22Rv1 (cell line): ENCODE measurements around the gene LGALS7.
A peak's percentile ranks its signal among the peaks of the same experiment; 100 is the strongest.
"Not testable (repeated sequence)": the region's sequence is repeated elsewhere in the genome, so short reads cannot be mapped to it uniquely, and the experiment has no call there.

Experiments used
- H3K27ac ChIP-seq: fragments of 450-650 bp; 2 replicates; pipeline ENCODE4 v1.5.1; 2017
- CTCF ChIP-seq: fragments of 450-650 bp; IDR thresholded peaks from 2 replicates; pipeline ENCODE4 v1.5.1; 2017; ENCODE audit warnings: mild to moderate bottlenecking
- ZFX ChIP-seq: fragments of 450-650 bp; IDR thresholded peaks from 2 replicates; pipeline ENCODE4 v1.6.1; 2017; ENCODE audit warnings: antibody characterized with exemption, borderline replicate concordance

The LGALS7 gene

GRCh38 chr19:38805180-38805579, 31.9 kb upstream of the LGALS7 start:
- H3K27ac ChIP-seq, result no peak overlapping the region

GRCh38 chr19:38803543-38803942, 30.2 kb upstream of the LGALS7 start:
- no peak overlapping the region for H3K27ac ChIP-seq
- TF ChIP-seq ZFX (no peak), CTCF (no peak)

More at GRCh38 chr19:38805180-38805579, 31.9 kb upstream of the LGALS7 start:
- TF ChIP-seq CTCF (no peak), ZFX (no peak)

- TF ChIP-seq CTCF (no peak), ZFX (no peak)
- H3K27ac ChIP-seq, result no peak overlapping the region
Measured at GRCh38 chr19:38801359-38802095, 28.2 kb upstream of the LGALS7 start.

- TF ChIP-seq ZFX, result no peak
- no peak for TF ChIP-seq CTCF
- H3K27ac ChIP-seq, result peak overlapping the region; percentile 58
Measured at GRCh38 chr19:38800577-38801347, 27.4 kb upstream of the LGALS7 start.

GRCh38 chr19:38799104-38799503, 25.8 kb upstream of the LGALS7 start:
- H3K27ac ChIP-seq, result peak overlapping the region; percentile 58
- no peak for TF ChIP-seq CTCF
- no peak for TF ChIP-seq ZFX

GRCh38 chr19:38797781-38798180, 24.5 kb upstream of the LGALS7 start:
- H3K27ac ChIP-seq, result not testable (repeated sequence)

GRCh38 chr19:38796154-38796553, 22.8 kb upstream of the LGALS7 start:
- no peak overlapping the region for H3K27ac ChIP-seq
- no peak for TF ChIP-seq CTCF
- no peak for TF ChIP-seq ZFX
